Aorta (tissue), 5 donors: ENCODE results near the gene DMBX1. TPM values are rescaled to one million over a fixed set of nuclear protein-coding genes. Genes with fewer than 3 reads are reported as not detected.

ENCODE experiments used
- ATAC-seq: fragments of 200-7000 bp; cut with Tn5 transposase; one replicate; pipeline ENCODE4 v1.9.1; 2022; ENCODE audit warnings: moderate library complexity; ENCODE audit not compliant: low FRiP score
- DNase-seq, 2 donors: peaks; one replicate each; pipeline ENCODE4 v3.0.0-alpha.2; 2020
- H3K27ac ChIP-seq, 2 donors: one replicate each; pipeline ENCODE4 v1.5.1; 2013; ENCODE audit warnings: low read length in 2 of 2, mild to moderate bottlenecking in 2 of 2, moderate library complexity in 2 of 2, control low read depth in 1 of 2, inconsistent platforms in 1 of 2, low read depth in 1 of 2
- H3K27me3 ChIP-seq, 2 donors: one replicate each; pipeline ENCODE4 v1.6.1; 2013; ENCODE audit warnings: control low read depth in 1 of 2, low read length in 1 of 2, mild to moderate bottlenecking in 1 of 2, moderate library complexity in 1 of 2; ENCODE audit not compliant: insufficient read depth in 2 of 2, control insufficient read depth in 1 of 2
- H3K36me3 ChIP-seq, 2 donors: one replicate each; pipeline ENCODE4 v1.6.1; 2013; ENCODE audit warnings: control low read depth in 1 of 2, low read length in 1 of 2, mild to moderate bottlenecking in 1 of 2; ENCODE audit not compliant: insufficient read depth in 2 of 2, control insufficient read depth in 1 of 2
- H3K4me1 ChIP-seq, 2 donors: one replicate each; pipeline ENCODE4 v1.6.1; 2013; ENCODE audit warnings: low read length in 2 of 2, control low read depth in 1 of 2, mild to moderate bottlenecking in 1 of 2, moderate library complexity in 1 of 2; ENCODE audit not compliant: insufficient read depth in 2 of 2, control insufficient read depth in 1 of 2
- H3K4me3 ChIP-seq, 2 donors: one replicate each; pipeline ENCODE4 v1.5.1; 2013; ENCODE audit warnings: low read length in 2 of 2, control low read depth in 1 of 2, mild to moderate bottlenecking in 1 of 2
- H3K9me3 ChIP-seq: one replicate; pipeline ENCODE4 v1.6.1; 2013; ENCODE audit warnings: mild to moderate bottlenecking, low read length; ENCODE audit not compliant: control insufficient read depth
- WGBS, 2 donors: extraction: QIAGEN DNeasy Blood & Tissue Kit; methylation state at CpG; one replicate each; pipeline ENCODE4 v1.1.7; 2013; 5-methylcytosine and 5-hydroxymethylcytosine counted together
- intact Hi-C, 2 donors: fragments of 100-400 bp; cut with DNase I; formaldehyde crosslinking; loops; one replicate each; pipeline versions ENCODE4 v1.14.2 to v1.15.0; 2022
- polyA plus RNA-seq, 2 donors: library from polyadenylated mRNA; stranded (reverse); fragments of 200-250 nt; gene quantifications; one replicate each; pipeline ENCODE4 v1.2.3, GENCODE V29; 2013
- total RNA-seq, 2 donors: library from RNA; stranded (reverse); fragmentation: NEBNext Ultra II Directional; extraction: Animal tissue kit (Norgen Biotek cat#: 25700); gene quantifications; one replicate each; pipeline ENCODE4 v1.2.1, GENCODE V29; 2021
- donor health status: healthy with polysubstance abuse.
- donor health status: Bipolar disorder and iron deficiency.
- donor health status: DM: no; HTN: no; CAD: no.
- donor health status: DM: no; HTN: no; CAD: no.
- donor health status: DM: yes; HTN: yes; CAD: no.

The DMBX1 gene
- total and polyA plus RNA-seq, 4 donors, result 0.38 TPM; not detected in 3

- Histone ChIP-seq H3K4me3 (no peak overlapping the region), H3K27me3 (no peaks in the 10 kb centered on the region), H3K27ac (no peak overlapping the region), H3K36me3 (no peaks in the 10 kb centered on the region), H3K9me3 (no peaks in the 10 kb centered on the region), H3K4me1 (no peaks in the 10 kb centered on the region)
- no peak for ATAC-seq
- intact Hi-C loops, result loop anchor here in 1 of 2 donors (2.0 kb wide), 1 partner anchor 118 kb away; no protein-coding TSS in a partner anchor
- DNase-seq, result peak in 1 of 2 donors; percentile 63
- WGBS, 2 donors, result 85 to 86% methylated on average over 13 of the region's 13 CpGs
These were observed 33.3 kb downstream of the DMBX1 start for GRCh38 chr1:46522969-46523320.

- WGBS, 2 donors, result 93 to 95% methylated on average over 11 of the region's 11 CpGs
- peak in 1 of 2 donors; percentile 31 for DNase-seq
- H3K27me3 ChIP-seq, result no peaks in the 10 kb centered on the region
- intact Hi-C loops, result loop anchor here in 1 of 2 donors (2.0 kb wide), 1 partner anchor 119 kb away; no protein-coding TSS in a partner anchor
- H3K4me1 ChIP-seq, result no peaks in the 10 kb centered on the region
- H3K9me3 ChIP-seq, result no peaks in the 10 kb centered on the region
- ATAC-seq, result no peak
- H3K36me3 ChIP-seq, result no peaks in the 10 kb centered on the region
- no peak overlapping the region for H3K27ac ChIP-seq
- no peak overlapping the region for H3K4me3 ChIP-seq
These were observed 34.1 kb downstream of the DMBX1 start for GRCh38 chr1:46523496-46524353.

- Histone ChIP-seq H3K27ac (no peak overlapping the region), H3K4me1 (no peaks in the 10 kb centered on the region), H3K36me3 (no peaks in the 10 kb centered on the region), H3K4me3 (no peak overlapping the region), H3K27me3 (no peaks in the 10 kb centered on the region), H3K9me3 (no peaks in the 10 kb centered on the region)
- ATAC-seq (no peak), DNase-seq (no peak)
- WGBS, 2 donors, result 81 to 94% methylated on average over 5 of the region's 5 CpGs
- intact Hi-C loops, result no loop called here
These were observed 35.2 kb downstream of the DMBX1 start for GRCh38 chr1:46524843-46525242.

GRCh38 chr1:46525253-46525983, 35.8 kb downstream of the DMBX1 start:
- 84 to 86% methylated on average over 13 of the region's 13 CpGs for WGBS, 2 donors
- intact Hi-C loops, result no loop called here
- no peak for ATAC-seq
- Histone ChIP-seq H3K4me3 (no peak overlapping the region), H3K27ac (no peak overlapping the region), H3K27me3 (no peaks in the 10 kb centered on the region), H3K36me3 (no peaks in the 10 kb centered on the region), H3K4me1 (no peaks in the 10 kb centered on the region), H3K9me3 (no peaks in the 10 kb centered on the region)
- DNase-seq, result peak in 1 of 2 donors; percentile 70

GRCh38 chr1:46526013-46526690, 36.5 kb downstream of the DMBX1 start:
- Histone ChIP-seq H3K4me1 (no peaks in the 10 kb centered on the region), H3K36me3 (no peaks in the 10 kb centered on the region), H3K27me3 (no peaks in the 10 kb centered on the region), H3K4me3 (no peak overlapping the region), H3K27ac (no peak overlapping the region), H3K9me3 (no peaks in the 10 kb centered on the region)
- ATAC-seq (no peak), DNase-seq (no peak)
- WGBS, 2 donors, result 74 to 76% methylated on average over 17 of the region's 17 CpGs
- intact Hi-C loops, result no loop called here

- WGBS, 2 donors, result 68 to 74% methylated on average over 13 to 14 of the region's 14 CpGs
- Histone ChIP-seq H3K4me1 (no peaks in the 10 kb centered on the region), H3K27ac (no peak overlapping the region), H3K9me3 (no peaks in the 10 kb centered on the region), H3K27me3 (no peaks in the 10 kb centered on the region), H3K36me3 (no peaks in the 10 kb centered on the region), H3K4me3 (no peak overlapping the region)
- ATAC-seq (no peak), DNase-seq (no peak)
- intact Hi-C loops, result no loop called here
These were observed 37.2 kb downstream of the DMBX1 start for GRCh38 chr1:46526691-46527291.

- DNase-seq (peak; percentile 88 to 92), ATAC-seq (peak; percentile 86)
- Histone ChIP-seq H3K4me3 (no peak overlapping the region), H3K27me3 (no peaks in the 10 kb centered on the region), H3K9me3 (no peaks in the 10 kb centered on the region), H3K27ac (no peak overlapping the region), H3K4me1 (no peaks in the 10 kb centered on the region), H3K36me3 (no peaks in the 10 kb centered on the region)
- WGBS, 2 donors, result 31 to 35% methylated on average over 3 of the region's 3 CpGs
- intact Hi-C loops, result loop anchor here (1.0 to 2.0 kb wide), 4 partner anchors 51 to 123 kb away; no protein-coding TSS in a partner anchor
These were observed 38.0 kb downstream of the DMBX1 start for GRCh38 chr1:46527474-46528296.
